HL-60 (cell line): ENCODE data around the gene SELENOO.

Experiments
- DNase-seq, 2 experiments: peaks; one replicate each; pipeline ENCODE4 v3.0.0-alpha.2; 2010 to 2020; ENCODE audit warnings: low read depth in 1 of 2, low spot score in 1 of 2
- H3K27ac ChIP-seq: fragments of 250-450 bp; sonication (Bioruptor Pico); replicated peaks from 2 replicates; pipeline ENCODE4 v1.5.1; 2020; ENCODE audit warnings: mild to moderate bottlenecking, moderate library complexity
- H3K27me3 ChIP-seq: fragments of 250-450 bp; sonication (Bioruptor Pico); 2 replicates; pipeline ENCODE4 v1.5.1; 2021; ENCODE audit warnings: mild to moderate bottlenecking, moderate library complexity; ENCODE audit not compliant: insufficient read depth, poor library complexity, severe bottlenecking
- H3K4me3 ChIP-seq: replicated peaks from 2 replicates; pipeline ENCODE4 v1.5.1; 2011; ENCODE audit warnings: mild to moderate bottlenecking, control low read depth, low read length; ENCODE audit not compliant: insufficient read depth
- CTCF ChIP-seq: IDR thresholded peaks from one replicate; pipeline ENCODE4 v1.5.1; 2011; ENCODE audit warnings: low read length, control low read depth, inconsistent platforms; ENCODE audit not compliant: insufficient read depth
- GABPA ChIP-seq: IDR thresholded peaks from 2 replicates; pipeline ENCODE4 v1.6.1; 2012; ENCODE audit warnings: low read depth
- POLR2AphosphoS5 ChIP-seq: IDR thresholded peaks from 2 replicates; pipeline ENCODE4 v1.6.1; 2012; ENCODE audit warnings: low read depth
- REST ChIP-seq: IDR thresholded peaks from 2 replicates; pipeline ENCODE4 v1.6.1; 2012; ENCODE audit warnings: low read depth; ENCODE audit not compliant: insufficient replicate concordance
- SPI1 ChIP-seq: IDR thresholded peaks from 2 replicates; pipeline ENCODE4 v1.6.1; 2012; ENCODE audit warnings: low read depth, mild to moderate bottlenecking, borderline replicate concordance

The SELENOO gene

DNA sequence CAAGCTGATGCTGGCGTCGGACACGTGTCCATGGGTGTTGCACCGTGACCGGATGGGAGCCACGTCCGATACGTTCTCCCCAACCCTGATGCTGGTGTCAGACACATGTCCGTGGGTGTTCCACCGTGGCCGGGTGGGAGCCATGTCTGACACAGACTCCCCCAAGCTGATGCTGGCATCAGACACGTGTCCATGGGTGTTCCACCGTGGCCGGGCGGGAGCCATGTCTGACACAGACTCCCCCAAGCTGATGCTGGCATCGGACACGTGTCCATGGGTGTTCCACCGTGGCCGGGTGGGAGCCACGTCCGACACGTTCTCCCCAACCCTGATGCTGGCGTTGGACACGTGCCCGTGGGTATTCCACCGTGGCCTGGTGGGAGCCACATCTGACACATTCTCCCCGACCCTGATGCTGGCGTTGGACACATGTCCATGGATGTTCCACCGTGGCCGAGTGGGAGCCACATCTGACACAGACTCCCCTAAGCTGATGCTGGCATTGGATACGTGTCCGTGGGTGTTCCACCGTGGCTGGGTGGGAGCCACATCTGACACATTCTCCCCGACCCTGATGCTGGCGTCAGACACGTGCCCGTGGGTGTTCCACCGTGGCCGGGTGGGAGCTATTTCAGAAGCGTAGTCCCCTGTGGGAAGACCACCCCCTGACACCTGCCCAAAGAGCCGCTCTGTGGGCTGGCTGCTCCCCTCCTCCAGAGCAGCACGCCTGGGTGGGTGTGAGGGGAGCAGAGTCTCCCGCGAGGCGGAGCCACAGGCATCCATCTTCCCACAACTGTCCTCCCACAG is 20.0 kb downstream of the SELENOO start:
- H3K27ac ChIP-seq = no peak overlapping the region
- no peaks in the 10 kb centered on the region for H3K27me3 ChIP-seq
- DNase-seq = no peak
- H3K4me3 ChIP-seq = no peak overlapping the region
- TF ChIP-seq GABPA (no peak), POLR2AphosphoS5 (no peak), CTCF (no peak), REST (no peak), SPI1 (no peak)

GRCh38 chr22:50221410-50222300 is 20.8 kb downstream of the SELENOO start:
- TF ChIP-seq POLR2AphosphoS5 (no peak), GABPA (no peak), SPI1 (no peak), CTCF (no peak)

DNA sequence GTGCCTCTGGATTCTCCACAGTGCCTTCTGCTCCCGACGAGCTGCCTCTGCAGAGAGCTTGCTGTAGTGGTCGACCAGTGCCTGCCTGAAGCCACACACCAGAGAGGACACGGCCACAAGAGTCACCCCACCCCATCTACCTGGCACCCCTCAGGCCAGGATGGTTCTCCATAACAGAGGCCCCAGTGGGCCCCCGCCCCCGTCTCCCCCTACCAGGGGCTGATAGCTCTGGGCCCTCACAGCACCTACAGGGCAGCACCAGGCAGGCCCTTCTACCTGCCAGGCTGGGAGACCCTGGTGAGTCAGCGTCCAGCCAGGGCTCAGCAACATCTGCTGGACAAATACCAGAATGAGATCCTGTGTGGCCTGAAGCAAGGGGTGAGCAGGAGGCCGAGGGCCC is 21.7 kb downstream of the SELENOO start:
- no peak overlapping the region for H3K27ac ChIP-seq
- no peak overlapping the region for H3K4me3 ChIP-seq
- TF ChIP-seq REST (no peak), CTCF (no peak), GABPA (no peak), POLR2AphosphoS5 (no peak), SPI1 (no peak)
- no peaks in the 10 kb centered on the region for H3K27me3 ChIP-seq
- DNase-seq = no peak

More at GRCh38 chr22:50221410-50222300, 20.8 kb downstream of the SELENOO start:
- DNase-seq = no peak
- no peaks in the 10 kb centered on the region for H3K27me3 ChIP-seq
- no peak overlapping the region for H3K27ac ChIP-seq
- no peak overlapping the region for H3K4me3 ChIP-seq
